WTC11 (cell line): ENCODE results near the gene HACD2. TPM values are rescaled to one million over a fixed set of nuclear protein-coding genes. Genes with fewer than 3 reads are reported as not detected.

Experiments
- ATAC-seq: fragments of 200-7000 bp; cut with Tn5 transposase; 2 replicates; pipeline ENCODE4 v1.10.0; 2021; ENCODE audit warnings: mild to moderate bottlenecking, moderate library complexity
- CTCF ChIA-PET: fragments of 300-600 bp; sonication (Branson Sonifier 250); formaldehyde crosslinking; loops from one replicate; lab custom pipeline; 2021; ENCODE audit warnings: antibody characterized with exemption; lab: Charles Lee
- POLR2A ChIA-PET: fragments of 350-600 bp; sonication (Branson Sonifier 250); formaldehyde crosslinking; loops from one replicate; lab custom pipeline; 2021; ENCODE audit warnings: antibody characterized with exemption; lab: Charles Lee
- DNase-seq: peaks from one replicate; pipeline ENCODE4 v3.0.0; 2021; ENCODE audit warnings: low spot score
- H3K27ac Mint-ChIP-seq: 2 replicates; pipeline ENCODE4 v1.8.0; 2021; ENCODE audit warnings: mixed read lengths
- H3K27me3 Mint-ChIP-seq: 2 replicates; pipeline ENCODE4 v1.8.0; 2021; ENCODE audit warnings: low read depth, mild to moderate bottlenecking, moderate library complexity, mixed read lengths
- H3K36me3 Mint-ChIP-seq: 2 replicates; pipeline ENCODE4 v1.8.0; 2021; ENCODE audit warnings: mixed read lengths
- H3K4me1 Mint-ChIP-seq: 2 replicates; pipeline ENCODE4 v1.8.0; 2022; ENCODE audit warnings: mixed read lengths
- H3K4me3 Mint-ChIP-seq: 2 replicates; pipeline ENCODE4 v1.8.0; 2021; ENCODE audit warnings: mild to moderate bottlenecking, moderate library complexity, mixed read lengths
- H3K9me3 Mint-ChIP-seq: 2 replicates; pipeline ENCODE4 v1.8.0; 2021; ENCODE audit warnings: mixed read lengths
- ATF1 ChIP-seq: sonication (generic); formaldehyde crosslinking; IDR thresholded peaks from 2 replicates; pipeline ENCODE4 v1.8.1; 2023; ENCODE audit warnings: mild to moderate bottlenecking, moderate library complexity, missing genetic modification reagents
- CDX4 ChIP-seq: fragments of 250-450 bp; sonication (Bioruptor Pico); IDR thresholded peaks from 2 replicates; pipeline ENCODE4 v1.9.0; 2021; ENCODE audit warnings: moderate library complexity, mild to moderate bottlenecking, inconsistent platforms, borderline replicate concordance
- FOXJ3 ChIP-seq: sonication (generic); formaldehyde crosslinking; IDR thresholded peaks from 2 replicates; pipeline ENCODE4 v1.9.0; 2021; ENCODE audit warnings: missing genetic modification reagents, mild to moderate bottlenecking, borderline replicate concordance
- FOXP1 ChIP-seq: sonication (generic); formaldehyde crosslinking; IDR thresholded peaks from 2 replicates; pipeline ENCODE4 v1.8.0; 2022; ENCODE audit warnings: missing genetic modification reagents, mild to moderate bottlenecking, moderate library complexity, borderline replicate concordance
- IRF2 ChIP-seq: sonication (generic); formaldehyde crosslinking; IDR thresholded peaks from 2 replicates; pipeline ENCODE4 v1.8.0; 2022; ENCODE audit warnings: low read depth, missing genetic modification reagents, borderline replicate concordance
- MXD4 ChIP-seq: fragments of 250-450 bp; sonication (Bioruptor Pico); IDR thresholded peaks from 2 replicates; pipeline ENCODE4 v1.8.0; 2021; ENCODE audit warnings: mild to moderate bottlenecking, moderate library complexity, borderline replicate concordance
- OVOL2 ChIP-seq: fragments of 250-450 bp; sonication (Bioruptor Pico); IDR thresholded peaks from 2 replicates; pipeline ENCODE4 v1.9.0; 2021; ENCODE audit warnings: mild to moderate bottlenecking, borderline replicate concordance
- RELA ChIP-seq: sonication (generic); formaldehyde crosslinking; IDR thresholded peaks from 2 replicates; pipeline ENCODE4 v1.8.1; 2022; ENCODE audit warnings: missing genetic modification reagents, mild to moderate bottlenecking, borderline replicate concordance
- SP1 ChIP-seq: sonication (generic); formaldehyde crosslinking; conservative IDR thresholded peaks from 2 replicates; pipeline ENCODE4 v1.8.1; 2022; ENCODE audit warnings: missing genetic modification reagents
- TP53 ChIP-seq: sonication (generic); formaldehyde crosslinking; IDR thresholded peaks from 2 replicates; pipeline ENCODE4 v1.8.1; 2023; ENCODE audit warnings: mild to moderate bottlenecking, missing genetic modification reagents
- ZBTB21 ChIP-seq: sonication (generic); formaldehyde crosslinking; IDR thresholded peaks from 2 replicates; pipeline ENCODE4 v1.8.1; 2023; ENCODE audit warnings: mild to moderate bottlenecking, missing genetic modification reagents, borderline replicate concordance
- ZNF396 ChIP-seq: fragments of 250-450 bp; sonication (Bioruptor Pico); IDR thresholded peaks from 2 replicates; pipeline ENCODE4 v1.8.0; 2021; ENCODE audit warnings: mild to moderate bottlenecking, moderate library complexity, borderline replicate concordance
- ZNF423 ChIP-seq: fragments of 250-450 bp; sonication (Bioruptor Pico); IDR thresholded peaks from 2 replicates; pipeline ENCODE4 v2.1.2; 2022; ENCODE audit warnings: mild to moderate bottlenecking, moderate library complexity
- ZSCAN18 ChIP-seq: fragments of 250-450 bp; sonication (Bioruptor Pico); IDR thresholded peaks from 2 replicates; pipeline ENCODE4 v2.1.2; 2022; ENCODE audit warnings: mild to moderate bottlenecking, moderate library complexity
- total RNA-seq: library from RNA; stranded (reverse); gene quantifications from 3 replicates; pipeline ENCODE4 v1.2.3, GENCODE V29; 2021
- TF ChIP-seq, protein P1 (sequence below): fragments of 250-450 bp; sonication (Bioruptor Pico); IDR thresholded peaks from 2 replicates; pipeline ENCODE4 v1.9.0; 2021; ENCODE audit warnings: mild to moderate bottlenecking
- TF ChIP-seq, protein P2 (sequence below): sonication (generic); formaldehyde crosslinking; conservative IDR thresholded peaks from 2 replicates; pipeline ENCODE4 v1.8.1; 2022; ENCODE audit warnings: mild to moderate bottlenecking, missing genetic modification reagents
- TF ChIP-seq, protein P3 (sequence below): fragments of 200-600 bp; IDR thresholded peaks from 2 replicates; pipeline ENCODE4 v1.8.0; 2022; ENCODE audit warnings: antibody characterized with exemption
- TF ChIP-seq, protein P4 (sequence below): sonication (generic); formaldehyde crosslinking; IDR thresholded peaks from 2 replicates; pipeline ENCODE4 v1.8.1; 2023; ENCODE audit warnings: mild to moderate bottlenecking, missing genetic modification reagents, moderate library complexity

Gene HACD2
- total RNA-seq, 1 experiment from 2014 or later = 26.1 TPM

GRCh38 chr3:123621186-123621849, 36.5 kb upstream of the HACD2 start (continued):
- TF ChIP-seq, protein P1, sequence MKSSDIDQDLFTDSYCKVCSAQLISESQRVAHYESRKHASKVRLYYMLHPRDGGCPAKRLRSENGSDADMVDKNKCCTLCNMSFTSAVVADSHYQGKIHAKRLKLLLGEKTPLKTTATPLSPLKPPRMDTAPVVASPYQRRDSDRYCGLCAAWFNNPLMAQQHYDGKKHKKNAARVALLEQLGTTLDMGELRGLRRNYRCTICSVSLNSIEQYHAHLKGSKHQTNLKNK (CRISPR knock-in tag) = no peak
- TF ChIP-seq ZSCAN18 (CRISPR knock-in tag) (no peak), OVOL2 (CRISPR knock-in tag) (no peak), TP53 (CRISPR knock-in tag) (no peak), MXD4 (no peak), IRF2 (CRISPR knock-in tag) (no peak), CDX4 (CRISPR knock-in tag) (no peak), RELA (CRISPR knock-in tag) (no peak), ZBTB21 (CRISPR knock-in tag) (no peak)
- TF ChIP-seq, protein P2, sequence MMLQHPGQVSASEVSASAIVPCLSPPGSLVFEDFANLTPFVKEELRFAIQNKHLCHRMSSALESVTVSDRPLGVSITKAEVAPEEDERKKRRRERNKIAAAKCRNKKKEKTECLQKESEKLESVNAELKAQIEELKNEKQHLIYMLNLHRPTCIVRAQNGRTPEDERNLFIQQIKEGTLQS (CRISPR knock-in tag) = no peak

GRCh38 chr3:123620343-123620742, 35.5 kb upstream of the HACD2 start:
- POLR2A ChIA-PET = interaction anchor here (0.5 to 0.7 kb wide), 2 partner anchors 14 to 311 kb away, joined by 3 to 5 read pairs; no protein-coding TSS in a partner anchor
- Mint-ChIP-seq H3K9me3 (no peaks in the 10 kb centered on the region), H3K36me3 (no peaks in the 10 kb centered on the region), H3K27me3 (no peaks in the 10 kb centered on the region), H3K27ac (0 out of 2 replicates have a peak overlapping the region, but pooled peaks have one; percentile 83), H3K4me1 (peaks cover 25% of the 10 kb centered on the region), H3K4me3 (no peak overlapping the region)
- DNase-seq (no peak), ATAC-seq (no peak)
- CTCF ChIA-PET = interaction anchor here (1.5 to 4.8 kb wide), 2 partner anchors 22 to 36 kb away, joined by 3 to 25 read pairs; no protein-coding TSS in a partner anchor
- TF ChIP-seq, protein P3, sequence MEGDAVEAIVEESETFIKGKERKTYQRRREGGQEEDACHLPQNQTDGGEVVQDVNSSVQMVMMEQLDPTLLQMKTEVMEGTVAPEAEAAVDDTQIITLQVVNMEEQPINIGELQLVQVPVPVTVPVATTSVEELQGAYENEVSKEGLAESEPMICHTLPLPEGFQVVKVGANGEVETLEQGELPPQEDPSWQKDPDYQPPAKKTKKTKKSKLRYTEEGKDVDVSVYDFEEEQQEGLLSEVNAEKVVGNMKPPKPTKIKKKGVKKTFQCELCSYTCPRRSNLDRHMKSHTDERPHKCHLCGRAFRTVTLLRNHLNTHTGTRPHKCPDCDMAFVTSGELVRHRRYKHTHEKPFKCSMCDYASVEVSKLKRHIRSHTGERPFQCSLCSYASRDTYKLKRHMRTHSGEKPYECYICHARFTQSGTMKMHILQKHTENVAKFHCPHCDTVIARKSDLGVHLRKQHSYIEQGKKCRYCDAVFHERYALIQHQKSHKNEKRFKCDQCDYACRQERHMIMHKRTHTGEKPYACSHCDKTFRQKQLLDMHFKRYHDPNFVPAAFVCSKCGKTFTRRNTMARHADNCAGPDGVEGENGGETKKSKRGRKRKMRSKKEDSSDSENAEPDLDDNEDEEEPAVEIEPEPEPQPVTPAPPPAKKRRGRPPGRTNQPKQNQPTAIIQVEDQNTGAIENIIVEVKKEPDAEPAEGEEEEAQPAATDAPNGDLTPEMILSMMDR = no peak
- no peak for TF ChIP-seq ATF1 (CRISPR knock-in tag)
- no peak for TF ChIP-seq RELA (CRISPR knock-in tag)

DNA sequence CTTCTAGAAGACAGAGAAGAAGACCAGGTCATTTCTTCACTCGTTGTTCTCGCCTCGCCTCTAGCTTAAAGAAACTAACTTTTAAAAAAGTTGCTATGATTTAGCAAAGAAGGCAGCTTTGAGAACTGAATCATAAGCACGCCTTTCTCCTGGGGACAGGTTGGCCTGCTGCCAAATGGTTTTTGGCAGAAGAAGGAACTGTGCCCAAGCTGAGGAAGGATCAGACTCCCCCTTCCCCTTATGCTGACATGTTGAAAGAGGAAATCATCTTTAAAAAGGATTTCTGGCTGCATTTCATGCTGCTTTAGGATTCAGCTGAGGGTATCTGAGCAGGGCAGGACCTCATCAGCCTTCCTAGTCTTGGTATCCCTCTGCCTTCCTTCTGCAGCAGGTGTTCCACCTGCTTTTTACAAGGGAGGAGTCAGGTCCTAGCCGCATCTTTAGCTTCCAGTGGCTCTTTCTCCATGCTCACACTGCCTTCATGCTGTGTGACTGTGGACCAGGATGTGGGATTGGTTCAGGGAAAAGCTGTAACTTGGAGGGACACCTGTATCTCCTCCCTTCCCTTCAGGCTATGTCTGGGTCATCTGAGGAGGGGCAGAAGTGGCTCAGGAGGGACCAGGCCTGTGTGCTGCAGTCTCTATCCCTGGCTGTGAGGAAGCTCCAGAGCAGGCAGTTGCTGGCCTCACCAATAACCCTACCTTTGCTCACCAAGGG, 34.1 kb upstream of the HACD2 start:
- Mint-ChIP-seq H3K27ac (no peak overlapping the region), H3K27me3 (no peaks in the 10 kb centered on the region), H3K4me3 (no peak overlapping the region)
- ChIA-PET CTCF (interaction anchor here (1.1 to 4.8 kb wide), 2 partner anchors 23 to 105 kb away, joined by 3 to 25 read pairs; no protein-coding TSS in a partner anchor), POLR2A (interaction anchor here (0.6 to 1.2 kb wide), 3 partner anchors 13 to 58 kb away, joined by 3 to 5 read pairs (median 3); no protein-coding TSS in a partner anchor)
- no peak for DNase-seq
- TF ChIP-seq ZNF396 (no peak), CDX4 (CRISPR knock-in tag) (no peak), FOXP1 (CRISPR knock-in tag) (no peak), TP53 (CRISPR knock-in tag) (no peak), FOXJ3 (CRISPR knock-in tag) (no peak), ZNF423 (CRISPR knock-in tag) (no peak), SP1 (CRISPR knock-in tag) (no peak)
- TF ChIP-seq, protein P4, sequence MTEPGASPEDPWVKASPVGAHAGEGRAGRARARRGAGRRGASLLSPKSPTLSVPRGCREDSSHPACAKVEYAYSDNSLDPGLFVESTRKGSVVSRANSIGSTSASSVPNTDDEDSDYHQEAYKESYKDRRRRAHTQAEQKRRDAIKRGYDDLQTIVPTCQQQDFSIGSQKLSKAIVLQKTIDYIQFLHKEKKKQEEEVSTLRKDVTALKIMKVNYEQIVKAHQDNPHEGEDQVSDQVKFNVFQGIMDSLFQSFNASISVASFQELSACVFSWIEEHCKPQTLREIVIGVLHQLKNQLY = no peak
- TF ChIP-seq, all 79 proteins: peak for 0
- Mint-ChIP-seq H3K36me3 (no peaks in the 10 kb centered on the region), H3K4me1 (peaks cover 25% of the 10 kb centered on the region), H3K9me3 (no peaks in the 10 kb centered on the region)
- no peak for ATAC-seq
